ENCODE results near the gene SNX10.
A peak's percentile ranks its signal among the peaks of the same experiment; 100 is the strongest.

The SNX10 gene

DNA sequence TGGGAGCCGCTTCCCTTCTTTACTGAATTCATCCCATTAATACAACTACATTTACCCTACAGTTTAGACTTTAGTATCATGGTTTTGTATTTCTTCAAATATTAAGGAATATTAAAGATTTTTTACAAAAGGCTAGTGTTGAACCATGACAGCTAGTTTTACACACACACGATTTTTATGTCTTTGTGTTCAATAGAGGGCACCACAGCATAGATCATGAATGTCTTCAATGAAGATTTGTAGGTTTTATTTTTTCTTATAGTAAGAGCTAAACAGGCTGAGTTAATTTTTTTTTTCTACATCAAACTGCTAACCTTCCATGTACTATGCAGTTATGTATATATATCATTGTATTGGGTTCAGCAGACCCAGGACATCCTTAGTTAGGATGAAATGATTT is 76.9 kb downstream of the SNX10 start:
- H4K20me1 ChIP-seq (ENCODE audit: insufficient read depth, low read length), result no peaks in the 10 kb centered on the region
- no peaks in the 10 kb centered on the region for H3K36me3 ChIP-seq (replicated peaks; ENCODE audit: insufficient read depth, low read length)
- TF ChIP-seq EZH2phosphoT487 (IDR thresholded peaks at IDR 0.05; ENCODE audit: low read length) (no peak), EZH2 (optimal IDR thresholded peaks at IDR 0.05; ENCODE audit: low read depth, low read length) (no peak), CTCF (IDR thresholded peaks at IDR 0.05; ENCODE audit: low read length) (no peak)
- no peaks in the 10 kb centered on the region for H3K9me3 ChIP-seq (replicated peaks; ENCODE audit: insufficient read depth, low read length)
- no peaks in the 10 kb centered on the region for H3K79me2 ChIP-seq (ENCODE audit: low read length)
- peaks cover 25% of the 10 kb centered on the region for H3K27me3 ChIP-seq (replicated peaks; ENCODE audit: insufficient read depth, low read length)
- H2AFZ ChIP-seq (ENCODE audit: low read length), result no peak overlapping the region
- no peak overlapping the region for H3K27ac ChIP-seq (ENCODE audit: low read length)
- no peaks in the 10 kb centered on the region for H3F3A ChIP-seq (ENCODE audit: insufficient read depth, low read length)
- H3K9ac ChIP-seq (ENCODE audit: low read length), result no peak overlapping the region
- H3K4me3 ChIP-seq (ENCODE audit: low read length), result no peak overlapping the region
- DNase-seq, result no peak
- H3K4me1 ChIP-seq (ENCODE audit: low read length), result peaks cover 8% of the 10 kb centered on the region; the same call in 1 of the 2 replicates
- H3K9me2 ChIP-seq (replicated peaks; ENCODE audit: insufficient read depth, low read length), result no peaks in the 10 kb centered on the region
- no peak overlapping the region for H3K4me2 ChIP-seq (ENCODE audit: low read depth, low read length)

DNA sequence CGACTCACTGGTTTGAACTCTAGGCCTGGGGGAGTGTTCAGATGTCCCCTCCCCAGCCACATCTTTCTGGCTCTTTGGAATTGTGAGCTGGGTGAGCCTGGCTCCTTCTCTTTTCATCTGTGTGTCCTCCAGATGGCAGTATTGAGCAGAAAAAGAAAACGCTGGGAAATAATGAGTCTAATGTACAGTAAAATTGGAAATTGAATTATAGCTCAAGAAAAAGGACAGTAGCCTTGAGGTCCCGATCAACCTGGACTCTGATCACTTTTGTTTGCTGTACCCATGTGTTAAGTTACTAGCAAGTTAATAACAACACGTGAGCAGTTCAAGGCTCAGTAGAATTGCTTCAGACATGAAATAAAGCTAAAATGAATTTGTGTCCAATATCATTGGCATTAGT is 77.9 kb downstream of the SNX10 start:
- Histone ChIP-seq H4K20me1 (ENCODE audit: insufficient read depth, low read length) (no peaks in the 10 kb centered on the region), H3K4me3 (ENCODE audit: low read length) (no peak overlapping the region), H3K79me2 (ENCODE audit: low read length) (no peaks in the 10 kb centered on the region), H3K36me3 (replicated peaks; ENCODE audit: insufficient read depth, low read length) (no peaks in the 10 kb centered on the region), H3K4me1 (ENCODE audit: low read length) (peaks cover 8% of the 10 kb centered on the region; the same call in 1 of the 2 replicates), H3K9ac (ENCODE audit: low read length) (no peak overlapping the region), H3K27ac (ENCODE audit: low read length) (no peak overlapping the region), H2AFZ (ENCODE audit: low read length) (no peak overlapping the region), H3K9me2 (replicated peaks; ENCODE audit: insufficient read depth, low read length) (no peaks in the 10 kb centered on the region), H3K9me3 (replicated peaks; ENCODE audit: insufficient read depth, low read length) (no peaks in the 10 kb centered on the region), H3K4me2 (ENCODE audit: low read depth, low read length) (no peak overlapping the region), H3K27me3 (replicated peaks; ENCODE audit: insufficient read depth, low read length) (peaks cover 35% of the 10 kb centered on the region), H3F3A (ENCODE audit: insufficient read depth, low read length) (no peaks in the 10 kb centered on the region)
- no peak for TF ChIP-seq EZH2 (optimal IDR thresholded peaks at IDR 0.05; ENCODE audit: low read depth, low read length)
- no peak for TF ChIP-seq EZH2phosphoT487 (IDR thresholded peaks at IDR 0.05; ENCODE audit: low read length)
- TF ChIP-seq CTCF (IDR thresholded peaks at IDR 0.05; ENCODE audit: low read length), result peak; percentile 67
- DNase-seq, result peak; percentile 52

DNA sequence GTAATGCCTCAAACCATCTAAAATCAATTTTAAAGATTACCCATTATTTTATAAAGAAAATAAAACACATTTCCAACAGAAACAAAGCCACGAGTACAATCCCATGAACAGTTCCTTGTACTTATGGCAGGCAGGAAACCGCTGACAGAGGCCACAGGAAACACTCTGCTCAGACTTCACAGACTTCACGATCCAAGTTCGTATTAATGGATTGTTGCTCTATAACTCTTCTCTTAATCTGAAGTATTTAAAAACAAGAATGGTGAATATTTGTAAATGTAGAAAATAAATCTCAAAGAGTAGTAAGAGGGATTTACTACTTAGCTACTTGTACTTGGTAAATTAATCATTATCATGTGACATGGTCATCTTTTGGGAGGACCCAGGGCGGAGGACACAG is 78.3 kb downstream of the SNX10 start:
- H2AFZ ChIP-seq (ENCODE audit: low read length), result no peak overlapping the region

More for the DNA sequence above, 78.3 kb downstream of the SNX10 start:
- Histone ChIP-seq H3K36me3 (replicated peaks; ENCODE audit: insufficient read depth, low read length) (no peaks in the 10 kb centered on the region), H3K4me2 (ENCODE audit: low read depth, low read length) (no peak overlapping the region), H3K9ac (ENCODE audit: low read length) (no peak overlapping the region), H3K4me1 (ENCODE audit: low read length) (peaks cover 8% of the 10 kb centered on the region; the same call in 1 of the 2 replicates), H3F3A (ENCODE audit: insufficient read depth, low read length) (no peaks in the 10 kb centered on the region), H3K27ac (ENCODE audit: low read length) (no peak overlapping the region), H3K9me3 (replicated peaks; ENCODE audit: insufficient read depth, low read length) (no peaks in the 10 kb centered on the region), H3K9me2 (replicated peaks; ENCODE audit: insufficient read depth, low read length) (no peaks in the 10 kb centered on the region), H3K79me2 (ENCODE audit: low read length) (no peaks in the 10 kb centered on the region), H3K27me3 (replicated peaks; ENCODE audit: insufficient read depth, low read length) (peaks cover 39% of the 10 kb centered on the region), H4K20me1 (ENCODE audit: insufficient read depth, low read length) (no peaks in the 10 kb centered on the region), H3K4me3 (ENCODE audit: low read length) (no peak overlapping the region)
- no peak for DNase-seq
- TF ChIP-seq CTCF (IDR thresholded peaks at IDR 0.05; ENCODE audit: low read length), result no peak
